HG03439 (cell line): ENCODE results near the gene ADARB2.
"Not testable (repeated sequence)": the region's sequence is repeated elsewhere in the genome, so short reads cannot be mapped to it uniquely, and the experiment has no call there.

Experiments used
- ATAC-seq: cut with Tn5 transposase; IDR thresholded peaks from one replicate; pipeline ENCODE4 v1.9.1; 2021; ENCODE audit warnings: mild to moderate bottlenecking, moderate library complexity; ENCODE audit not compliant: unreplicated experiment

The ADARB2 gene

GRCh38 chr10:1474376-1475097, 262.8 kb downstream of the ADARB2 start:
- ATAC-seq: no peak

GRCh38 chr10:1473874-1474273, 263.5 kb downstream of the ADARB2 start:
- ATAC-seq: no peak

GRCh38 chr10:1472178-1472958, 265.0 kb downstream of the ADARB2 start:
- no peak for ATAC-seq

- ATAC-seq: no peak
Measured at GRCh38 chr10:1468811-1469210, 268.5 kb downstream of the ADARB2 start.

- no peak for ATAC-seq
Measured at GRCh38 chr10:1467334-1468076, 269.8 kb downstream of the ADARB2 start.

GRCh38 chr10:1465993-1466764, 271.1 kb downstream of the ADARB2 start:
- peak; percentile 7 for ATAC-seq

- ATAC-seq: peak; percentile 84
Measured at GRCh38 chr10:1465418-1465911, 271.9 kb downstream of the ADARB2 start.

- ATAC-seq: no peak
Measured at GRCh38 chr10:1464881-1465417, 272.4 kb downstream of the ADARB2 start.

GRCh38 chr10:1463971-1464370, 273.4 kb downstream of the ADARB2 start:
- ATAC-seq: not testable (repeated sequence)

- no peak for ATAC-seq
Measured at GRCh38 chr10:1462994-1463633, 274.2 kb downstream of the ADARB2 start.

- ATAC-seq: no peak
Measured at GRCh38 chr10:1462521-1462920, 274.8 kb downstream of the ADARB2 start.

- no peak for ATAC-seq
Measured at GRCh38 chr10:1462032-1462431, 275.3 kb downstream of the ADARB2 start.

- ATAC-seq: no peak
Measured at GRCh38 chr10:1461016-1461415, 276.3 kb downstream of the ADARB2 start.

- ATAC-seq: not testable (repeated sequence)
Measured at GRCh38 chr10:1459664-1460063, 277.7 kb downstream of the ADARB2 start.

GRCh38 chr10:1454951-1455350, 282.4 kb downstream of the ADARB2 start:
- no peak for ATAC-seq

- no peak for ATAC-seq
Measured at GRCh38 chr10:1454428-1454827, 282.9 kb downstream of the ADARB2 start.

GRCh38 chr10:1452777-1453176, 284.5 kb downstream of the ADARB2 start:
- no peak for ATAC-seq

- no peak for ATAC-seq
Measured at GRCh38 chr10:1451941-1452340, 285.4 kb downstream of the ADARB2 start.

- no peak for ATAC-seq
Measured at GRCh38 chr10:1451362-1451888, 285.9 kb downstream of the ADARB2 start.
